Mononuclear cell (primary cell): Measurements from ENCODE around the gene VWA3B. TPM values are rescaled to one million over a fixed set of nuclear protein-coding genes. Genes with fewer than 3 reads are reported as not detected.
"Not testable (repeated sequence)": the region's sequence is repeated elsewhere in the genome, so short reads cannot be mapped to it uniquely, and the experiment has no call there.

Experiments
- H3K27me3 ChIP-seq: 2 replicates; pipeline ENCODE4 v1.6.0; 2011; ENCODE audit warnings: low read length, control low read depth; ENCODE audit not compliant: insufficient read depth
- H3K4me1 ChIP-seq: 2 replicates; pipeline ENCODE4 v1.5.1; 2011; ENCODE audit warnings: mild to moderate bottlenecking, low read length, control low read depth; ENCODE audit not compliant: insufficient read depth
- H3K4me3 ChIP-seq: 2 replicates; pipeline ENCODE4 v1.5.1; 2011; ENCODE audit warnings: mild to moderate bottlenecking, low read length, moderate library complexity
- H3K9me3 ChIP-seq: 2 replicates; pipeline ENCODE4 v1.5.1; 2011; ENCODE audit warnings: low read depth, mild to moderate bottlenecking, control low read depth, low read length
- total RNA-seq: library from RNA; depleted of rRNA; stranded (reverse); fragments of >200 nt; gene quantifications from one replicate; pipeline ENCODE4 v1.2.3, GENCODE V29; 2012

VWA3B gene
- total RNA-seq, 1 donor = not detected

GRCh38 chr2:98140210-98140609, 53.2 kb downstream of the VWA3B start:
- Histone ChIP-seq H3K4me1 (no peaks in the 10 kb centered on the region), H3K4me3 (no peak overlapping the region), H3K9me3 (no peaks in the 10 kb centered on the region), H3K27me3 (no peaks in the 10 kb centered on the region)

- no peaks in the 10 kb centered on the region for H3K4me1 ChIP-seq
- H3K4me3 ChIP-seq = no peak overlapping the region
- no peaks in the 10 kb centered on the region for H3K27me3 ChIP-seq
- no peaks in the 10 kb centered on the region for H3K9me3 ChIP-seq
These were observed 55.3 kb downstream of the VWA3B start for GRCh38 chr2:98142106-98142791.

GRCh38 chr2:98145070-98145469, 58.1 kb downstream of the VWA3B start:
- Histone ChIP-seq H3K27me3 (no peaks in the 10 kb centered on the region), H3K9me3 (no peaks in the 10 kb centered on the region), H3K4me1 (no peaks in the 10 kb centered on the region), H3K4me3 (no peak overlapping the region)

DNA sequence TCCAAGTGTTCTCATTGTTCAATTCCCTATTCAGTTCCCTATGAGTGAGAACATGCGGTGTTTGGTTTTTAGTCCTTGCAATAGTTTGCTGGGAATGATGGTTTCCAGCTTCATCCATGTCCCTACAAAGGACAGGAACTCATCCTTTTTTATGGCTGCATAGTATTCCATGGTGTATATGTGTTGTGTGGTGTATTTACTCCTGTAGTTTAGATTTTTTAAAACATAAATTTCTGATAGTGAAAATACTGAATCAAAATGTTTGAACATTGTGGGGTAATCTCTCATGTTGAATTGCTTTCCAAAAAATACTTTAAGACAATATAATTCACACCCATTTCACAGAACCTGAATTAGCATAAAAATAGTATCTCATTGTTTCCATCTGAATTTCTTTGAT, 60.9 kb downstream of the VWA3B start:
- H3K4me3 ChIP-seq, H3K27me3 ChIP-seq, H3K4me1 ChIP-seq, H3K9me3 ChIP-seq: not testable (repeated sequence)

DNA sequence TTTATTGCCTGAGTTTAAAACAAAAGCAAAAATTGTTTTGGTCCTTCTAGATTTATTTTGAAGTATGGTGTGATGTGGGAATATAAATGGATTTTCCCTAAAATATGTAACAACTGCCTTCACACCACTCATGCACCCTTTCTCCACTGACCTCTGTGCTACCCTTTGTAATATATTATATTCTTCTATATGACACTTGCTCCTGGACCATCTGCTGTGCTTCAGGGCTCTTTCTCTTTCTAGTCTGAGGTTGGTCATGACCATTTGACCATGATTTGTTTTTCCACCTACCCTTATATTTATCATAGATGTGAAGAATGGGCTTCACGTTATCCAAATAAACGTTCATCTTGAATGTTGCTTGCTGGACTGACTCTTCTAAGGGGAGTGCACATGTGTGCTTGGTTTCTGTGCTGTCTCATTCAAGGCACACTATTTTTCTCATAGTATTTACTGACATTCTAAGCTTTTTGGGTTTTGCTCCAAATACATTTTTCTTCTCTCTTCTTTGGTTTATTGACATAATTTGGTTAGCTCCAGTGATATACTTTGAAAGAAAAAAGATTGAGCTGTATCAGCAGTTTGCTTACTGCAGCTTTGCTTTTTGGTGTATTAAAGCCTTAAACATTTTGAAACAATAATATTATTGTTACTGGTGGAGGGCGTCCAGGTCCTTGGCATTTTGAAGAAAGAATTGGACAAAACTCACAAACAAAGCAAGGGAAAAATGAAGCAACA, 61.8 kb downstream of the VWA3B start:
- H3K4me1 ChIP-seq = no peaks in the 10 kb centered on the region
- H3K9me3 ChIP-seq = no peaks in the 10 kb centered on the region
- no peak overlapping the region for H3K4me3 ChIP-seq
- no peaks in the 10 kb centered on the region for H3K27me3 ChIP-seq

GRCh38 chr2:98149333-98149697, 62.3 kb downstream of the VWA3B start:
- Histone ChIP-seq H3K4me3 (no peak overlapping the region), H3K9me3 (no peaks in the 10 kb centered on the region), H3K4me1 (no peaks in the 10 kb centered on the region), H3K27me3 (no peaks in the 10 kb centered on the region)

DNA sequence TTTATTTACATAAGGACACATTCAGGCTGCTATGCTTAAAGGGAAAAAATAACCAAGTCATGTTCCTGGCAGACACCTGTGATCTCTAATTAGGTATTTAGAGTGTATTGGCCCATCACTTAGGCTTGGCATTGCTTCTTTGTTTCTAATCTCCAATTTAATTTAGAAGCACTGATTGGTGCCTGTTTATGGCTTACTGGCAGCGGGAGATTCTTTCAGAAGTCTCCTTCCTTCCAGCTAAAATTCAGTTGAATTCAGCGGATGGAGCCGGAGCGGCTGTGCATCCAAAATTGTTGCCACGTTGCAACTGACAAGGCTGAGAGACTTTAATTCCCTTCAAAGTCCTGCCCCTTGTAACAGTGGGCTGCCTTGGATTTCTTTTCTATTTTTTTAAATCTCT, 66.5 kb downstream of the VWA3B start:
- Histone ChIP-seq H3K4me1 (no peaks in the 10 kb centered on the region), H3K27me3 (no peaks in the 10 kb centered on the region), H3K9me3 (no peaks in the 10 kb centered on the region), H3K4me3 (no peak overlapping the region)

DNA sequence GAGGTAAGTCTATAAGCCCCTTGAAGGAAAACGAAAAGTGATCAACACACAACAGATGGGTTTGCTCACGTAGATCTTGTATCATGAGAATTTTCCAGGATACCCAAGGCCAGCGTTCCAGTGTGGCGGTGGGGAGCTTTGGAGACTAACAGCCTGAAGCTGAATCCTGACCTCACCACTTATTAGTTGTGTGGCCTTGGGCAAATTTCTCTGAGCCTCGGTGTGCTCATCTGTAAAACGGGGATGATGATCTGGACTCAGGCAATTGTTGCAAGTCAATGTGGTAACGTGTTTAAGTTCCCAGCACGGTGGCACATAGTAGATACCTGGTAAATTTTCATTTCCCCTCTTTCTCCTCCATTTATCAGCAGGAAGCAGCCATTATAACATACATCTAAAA, 68.3 kb downstream of the VWA3B start:
- Histone ChIP-seq H3K9me3 (no peaks in the 10 kb centered on the region), H3K4me1 (no peaks in the 10 kb centered on the region), H3K27me3 (no peaks in the 10 kb centered on the region), H3K4me3 (no peak overlapping the region)

GRCh38 chr2:98155716-98156115, 68.7 kb downstream of the VWA3B start:
- no peak overlapping the region for H3K4me3 ChIP-seq
- no peaks in the 10 kb centered on the region for H3K27me3 ChIP-seq
- no peaks in the 10 kb centered on the region for H3K9me3 ChIP-seq
- H3K4me1 ChIP-seq = no peaks in the 10 kb centered on the region

DNA sequence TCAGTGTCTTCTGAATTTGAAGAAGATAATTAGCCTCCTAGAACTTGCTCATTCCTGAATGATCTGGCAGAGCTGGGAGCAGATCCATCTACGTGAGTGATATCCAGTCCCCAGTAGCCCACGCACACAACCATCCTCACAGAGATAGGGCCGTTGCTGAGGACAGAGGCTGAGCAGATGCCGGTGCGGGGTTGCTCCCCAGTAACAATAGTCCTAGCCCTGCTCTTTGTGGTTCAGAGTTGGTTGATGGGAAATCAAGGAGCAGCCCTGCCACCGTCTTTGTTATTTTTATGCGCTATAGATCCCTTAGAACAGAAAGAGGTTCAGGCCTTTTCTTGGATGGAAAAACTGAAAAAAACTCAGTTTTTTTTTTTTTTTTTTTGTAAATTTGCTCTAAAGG, 69.3 kb downstream of the VWA3B start:
- Histone ChIP-seq H3K4me3 (no peak overlapping the region), H3K27me3 (no peaks in the 10 kb centered on the region), H3K9me3 (no peaks in the 10 kb centered on the region), H3K4me1 (no peaks in the 10 kb centered on the region)

DNA sequence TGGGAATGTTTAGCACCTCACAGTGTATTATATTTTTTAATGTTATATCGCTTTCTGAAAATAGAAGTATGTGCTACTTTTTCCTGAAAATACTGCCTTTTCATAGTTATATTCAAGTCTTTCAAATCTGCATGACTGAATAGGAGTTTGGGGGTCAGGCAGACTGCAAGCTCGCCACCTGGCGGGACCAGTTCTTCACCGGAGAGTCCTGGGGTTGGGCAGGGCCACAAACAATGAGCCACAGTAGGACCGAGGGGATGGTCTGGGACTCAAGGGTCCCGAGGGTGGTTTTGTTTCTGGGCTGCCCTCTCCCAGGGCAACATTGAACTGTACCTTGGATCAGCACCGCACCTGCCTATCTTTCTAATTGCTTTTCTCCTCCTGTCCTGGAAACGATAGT, 70.6 kb downstream of the VWA3B start:
- H3K27me3 ChIP-seq = no peaks in the 10 kb centered on the region
- H3K9me3 ChIP-seq = no peaks in the 10 kb centered on the region
- H3K4me1 ChIP-seq = no peaks in the 10 kb centered on the region
- H3K4me3 ChIP-seq = no peak overlapping the region

DNA sequence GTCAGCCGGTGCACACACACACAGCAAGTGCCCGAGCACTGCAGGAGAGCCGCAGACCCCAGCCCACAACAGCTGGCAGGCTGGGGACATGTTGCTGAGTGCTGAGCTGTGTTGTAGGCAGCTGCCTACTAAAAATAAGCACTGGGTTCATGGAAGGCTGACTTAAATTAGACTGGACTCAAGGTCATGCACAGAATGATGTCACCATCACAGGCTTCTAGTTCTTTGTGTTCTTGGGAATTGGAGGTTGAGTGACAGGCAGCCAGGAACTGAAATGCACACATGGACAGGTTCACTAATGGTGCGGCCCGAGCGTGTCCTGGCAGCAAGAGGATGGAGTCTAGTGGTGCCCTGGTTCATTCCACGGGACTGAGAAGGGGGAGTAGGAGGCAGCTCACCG, 71.3 kb downstream of the VWA3B start:
- no peak overlapping the region for H3K4me3 ChIP-seq
- H3K27me3 ChIP-seq = no peaks in the 10 kb centered on the region
- H3K4me1 ChIP-seq = no peaks in the 10 kb centered on the region
- no peaks in the 10 kb centered on the region for H3K9me3 ChIP-seq

DNA sequence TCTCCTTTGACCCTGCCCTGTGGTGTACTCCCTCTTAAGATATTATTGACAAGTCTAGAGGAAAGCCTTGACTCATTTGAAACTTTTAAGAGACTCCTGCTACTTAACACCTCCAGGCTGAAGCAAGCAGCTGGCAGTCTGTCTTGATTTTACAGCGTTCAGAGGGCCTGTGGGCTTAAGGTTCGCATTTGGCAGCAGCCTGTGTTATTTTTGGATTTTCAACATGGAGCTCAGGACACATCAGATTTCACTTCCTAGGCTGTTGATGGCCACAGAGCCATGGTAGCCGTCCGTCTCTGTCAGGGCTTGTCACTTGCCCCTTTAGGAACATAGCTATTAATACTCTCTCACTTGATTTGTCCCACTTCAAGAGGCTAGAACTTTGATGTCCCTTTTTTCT, 73.6 kb downstream of the VWA3B start:
- H3K9me3 ChIP-seq = no peaks in the 10 kb centered on the region
- no peak overlapping the region for H3K4me3 ChIP-seq
- no peaks in the 10 kb centered on the region for H3K27me3 ChIP-seq
- H3K4me1 ChIP-seq = no peaks in the 10 kb centered on the region

- no peaks in the 10 kb centered on the region for H3K4me1 ChIP-seq
These were observed 74.2 kb downstream of the VWA3B start for GRCh38 chr2:98161186-98161585.

GRCh38 chr2:98164256-98164655, 77.3 kb downstream of the VWA3B start:
- Histone ChIP-seq H3K4me3 (no peak overlapping the region), H3K27me3 (no peaks in the 10 kb centered on the region), H3K4me1 (no peaks in the 10 kb centered on the region), H3K9me3 (no peaks in the 10 kb centered on the region)

More at GRCh38 chr2:98161186-98161585, 74.2 kb downstream of the VWA3B start:
- no peak overlapping the region for H3K4me3 ChIP-seq
- H3K27me3 ChIP-seq = no peaks in the 10 kb centered on the region
- H3K9me3 ChIP-seq = no peaks in the 10 kb centered on the region

GRCh38 chr2:98165516-98166071, 78.6 kb downstream of the VWA3B start:
- H3K27me3 ChIP-seq = no peaks in the 10 kb centered on the region
- H3K4me3 ChIP-seq = no peak overlapping the region
- no peaks in the 10 kb centered on the region for H3K4me1 ChIP-seq
- no peaks in the 10 kb centered on the region for H3K9me3 ChIP-seq
